ENCODE data around the gene PCP4.

- TF ChIP-seq CHD1 (IDR thresholded peaks at IDR 0.05; ENCODE audit: low read depth, low read length): no peak
- no peak for TF ChIP-seq CTCF (IDR thresholded peaks at IDR 0.05 in 2 of 3, conservative IDR thresholded peaks at IDR 0.05 in 1 of 3; ENCODE audit: control insufficient read depth in 2 of 3, extremely low read depth in 1 of 3, insufficient read depth in 1 of 3, low read depth in 3 of 3, low read length in 3 of 3)
- TF ChIP-seq SP1 (IDR thresholded peaks at IDR 0.05; ENCODE audit: low read depth, low read length): no peak
- TF ChIP-seq POLR2AphosphoS5 (IDR thresholded peaks at IDR 0.05; ENCODE audit: low read length): no peak
- no peak for TF ChIP-seq ATF7 (IDR thresholded peaks at IDR 0.05; ENCODE audit: low read depth)
- TF ChIP-seq TAF1 (IDR thresholded peaks at IDR 0.05; ENCODE audit: borderline replicate concordance, low read depth, low read length): no peak
- no peak for TF ChIP-seq NFIC (IDR thresholded peaks at IDR 0.05; ENCODE audit: low read depth, low read length)
- TF ChIP-seq SREBF1 (IDR thresholded peaks at IDR 0.05; ENCODE audit: low read length): no peak
- no peak for TF ChIP-seq FOXM1 (IDR thresholded peaks at IDR 0.05; ENCODE audit: low read depth, low read length)
- no peak for TF ChIP-seq IKZF1 (conservative IDR thresholded peaks at IDR 0.05)
- no peak for TF ChIP-seq EZH2 (IDR thresholded peaks at IDR 0.05; ENCODE audit: borderline replicate concordance, control insufficient read depth, low read depth, low read length)
- TF ChIP-seq BHLHE40 (IDR thresholded peaks at IDR 0.05; ENCODE audit: borderline replicate concordance in 1 of 2, low read depth in 2 of 2, low read length in 1 of 2): no peak
These were observed 65.1 kb downstream of the PCP4 start for GRCh38 chr21:39932335-39932734.
